PC-9 (cell line): ENCODE measurements around the gene CREBBP. TPM values are rescaled to one million over a fixed set of nuclear protein-coding genes. Genes with fewer than 3 reads are reported as not detected.

Experiments used
- BruUV-seq: library from RNA; stranded (reverse); fragments of 400-500 nt; replicated peaks from 2 replicates; lab custom pipeline; 2021; lab: Mats Ljungman, UMichigan
- CTCF ChIA-PET: fragments of 300-600 bp; sonication (Branson Sonifier 250); formaldehyde crosslinking; loops from one replicate; lab custom pipeline; 2022; ENCODE audit warnings: antibody characterized with exemption; lab: Charles Lee
- POLR2A ChIA-PET: fragments of 300-600 bp; sonication (Branson Sonifier 250); formaldehyde crosslinking; loops from one replicate; lab custom pipeline; 2022; ENCODE audit warnings: antibody characterized with exemption; ENCODE audit not compliant: unreplicated experiment; lab: Charles Lee
- DNase-seq, 2 experiments: peaks; one replicate each; pipeline versions ENCODE4 v3.0.0 to v3.0.0-alpha.2; 2015 to 2022; ENCODE audit warnings: mixed read lengths in 1 of 2
- H2AFZ ChIP-seq: fragments of 200-600 bp; sonication (generic); 2 replicates; pipeline ENCODE4 v1.8.1; 2017; ENCODE audit warnings: antibody characterized with exemption
- H3F3A ChIP-seq: fragments of 200-600 bp; sonication (generic); 2 replicates; pipeline ENCODE4 v1.8.1; 2017; ENCODE audit warnings: antibody characterized with exemption, mild to moderate bottlenecking, low read depth; ENCODE audit not compliant: insufficient read depth
- H3K27ac ChIP-seq: fragments of 200-600 bp; sonication (generic); 2 replicates; pipeline ENCODE4 v1.6.1; 2016; ENCODE audit warnings: mixed run types
- H3K27me3 ChIP-seq: fragments of 200-600 bp; sonication (generic); 2 replicates; pipeline ENCODE4 v1.6.1; 2016; ENCODE audit warnings: low read depth, mixed run types; ENCODE audit not compliant: insufficient read depth
- H3K36me3 ChIP-seq: fragments of 200-600 bp; sonication (generic); 2 replicates; pipeline ENCODE4 v1.6.1; 2016; ENCODE audit warnings: low read depth, mixed run types
- H3K4me1 ChIP-seq: fragments of 200-600 bp; sonication (generic); replicated peaks from 2 replicates; pipeline ENCODE4 v1.6.1; 2016; ENCODE audit warnings: mixed run types; ENCODE audit not compliant: insufficient read depth
- H3K4me2 ChIP-seq: fragments of 200-600 bp; sonication (generic); 2 replicates; pipeline ENCODE4 v1.6.1; 2017; ENCODE audit warnings: mixed run types
- H3K4me3 ChIP-seq: fragments of 200-600 bp; sonication (generic); 2 replicates; pipeline ENCODE4 v1.6.1; 2016; ENCODE audit warnings: mixed run types
- H3K79me2 ChIP-seq: fragments of 200-600 bp; sonication (generic); 2 replicates; pipeline ENCODE4 v1.6.1; 2017; ENCODE audit warnings: low read depth, mixed run types
- H3K9me2 ChIP-seq: fragments of 200-600 bp; sonication (generic); 2 replicates; pipeline ENCODE4 v1.8.1; 2017; ENCODE audit warnings: mild to moderate bottlenecking; ENCODE audit not compliant: insufficient read depth
- H3K9me3 ChIP-seq: fragments of 200-600 bp; sonication (generic); 2 replicates; pipeline ENCODE4 v1.8.1; 2016; ENCODE audit warnings: low read depth; ENCODE audit not compliant: insufficient read depth
- H4K20me1 ChIP-seq: fragments of 200-600 bp; sonication (generic); 2 replicates; pipeline ENCODE4 v1.8.1; 2017; ENCODE audit not compliant: insufficient read depth
- EZH2 ChIP-seq: fragments of 200-600 bp; sonication (generic); IDR thresholded peaks from 2 replicates; pipeline ENCODE4 v1.8.0; 2017; ENCODE audit warnings: antibody characterized with exemption, low read depth
- intact Hi-C: fragments of 100-400 bp; cut with micrococcal nuclease; formaldehyde crosslinking; loops from one replicate; pipeline ENCODE4 v1.10.0; 2022; ENCODE audit not compliant: unreplicated experiment
- total RNA-seq: library from RNA; stranded (reverse); gene quantifications from 2 replicates; pipeline ENCODE4 v1.2.3, GENCODE V29; 2021
- TF ChIP-seq, protein P1 (sequence below): fragments of 200-600 bp; sonication (generic); conservative IDR thresholded peaks from 2 replicates; pipeline ENCODE4 v1.6.1; 2017; ENCODE audit warnings: mixed run types, antibody characterized with exemption, mild to moderate bottlenecking, moderate library complexity

CREBBP gene
- total RNA-seq, 1 experiment from 2014 or later = 74.9 TPM

DNA sequence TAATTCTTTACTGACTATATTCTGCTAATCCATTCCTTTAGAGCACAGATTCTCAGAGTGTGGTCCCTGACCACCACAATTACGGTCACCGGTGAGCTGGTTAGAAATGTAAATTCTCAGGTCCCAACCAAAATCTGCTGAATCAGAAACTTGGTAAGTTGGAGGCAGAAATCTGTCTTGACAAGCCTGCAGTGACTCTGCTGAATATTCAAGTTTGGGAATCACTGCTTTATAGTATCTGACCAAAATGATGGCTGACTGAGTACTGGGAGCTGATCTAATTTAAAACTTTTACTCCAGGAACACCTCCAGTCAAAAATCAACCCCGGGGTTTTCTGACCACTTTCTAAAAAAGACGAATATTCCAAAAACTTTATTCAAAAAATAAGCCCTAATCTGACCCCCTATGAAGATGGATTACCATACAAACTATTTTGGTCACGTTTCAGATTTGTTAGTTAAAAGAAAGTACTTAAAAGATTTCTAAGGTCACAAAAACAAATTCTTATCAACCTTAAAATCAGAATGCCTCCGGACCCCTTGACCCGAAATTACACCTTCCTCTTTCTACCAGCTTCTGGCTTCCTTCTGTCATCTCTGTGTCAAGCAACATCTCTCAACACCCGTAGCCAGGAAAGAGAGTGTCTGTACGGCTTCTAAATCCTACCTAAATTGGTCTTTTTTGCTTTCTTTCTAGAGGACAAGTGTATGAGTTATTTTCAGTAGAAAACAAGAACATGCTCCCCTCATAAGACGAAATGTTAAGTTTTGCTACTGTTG, 38.6 kb downstream of the CREBBP start:
- H3K4me1 ChIP-seq = no peaks in the 10 kb centered on the region
- DNase-seq = no peak
- no peaks in the 10 kb centered on the region for H3F3A ChIP-seq
- POLR2A ChIA-PET = no interaction called here
- peaks cover 75% of the 10 kb centered on the region for H4K20me1 ChIP-seq
- H2AFZ ChIP-seq = no peak overlapping the region
- no TSS peak for BruUV-seq
- CTCF ChIA-PET = no interaction called here
- no peak overlapping the region for H3K4me3 ChIP-seq
- H3K27me3 ChIP-seq = no peaks in the 10 kb centered on the region
- TF ChIP-seq, protein P1, sequence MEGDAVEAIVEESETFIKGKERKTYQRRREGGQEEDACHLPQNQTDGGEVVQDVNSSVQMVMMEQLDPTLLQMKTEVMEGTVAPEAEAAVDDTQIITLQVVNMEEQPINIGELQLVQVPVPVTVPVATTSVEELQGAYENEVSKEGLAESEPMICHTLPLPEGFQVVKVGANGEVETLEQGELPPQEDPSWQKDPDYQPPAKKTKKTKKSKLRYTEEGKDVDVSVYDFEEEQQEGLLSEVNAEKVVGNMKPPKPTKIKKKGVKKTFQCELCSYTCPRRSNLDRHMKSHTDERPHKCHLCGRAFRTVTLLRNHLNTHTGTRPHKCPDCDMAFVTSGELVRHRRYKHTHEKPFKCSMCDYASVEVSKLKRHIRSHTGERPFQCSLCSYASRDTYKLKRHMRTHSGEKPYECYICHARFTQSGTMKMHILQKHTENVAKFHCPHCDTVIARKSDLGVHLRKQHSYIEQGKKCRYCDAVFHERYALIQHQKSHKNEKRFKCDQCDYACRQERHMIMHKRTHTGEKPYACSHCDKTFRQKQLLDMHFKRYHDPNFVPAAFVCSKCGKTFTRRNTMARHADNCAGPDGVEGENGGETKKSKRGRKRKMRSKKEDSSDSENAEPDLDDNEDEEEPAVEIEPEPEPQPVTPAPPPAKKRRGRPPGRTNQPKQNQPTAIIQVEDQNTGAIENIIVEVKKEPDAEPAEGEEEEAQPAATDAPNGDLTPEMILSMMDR = no peak
- no peak for TF ChIP-seq EZH2
- intact Hi-C loops = no loop called here
- no peak overlapping the region for H3K4me2 ChIP-seq
- H3K9me2 ChIP-seq = no peaks in the 10 kb centered on the region
- H3K27ac ChIP-seq = no peak overlapping the region
- no peaks in the 10 kb centered on the region for H3K9me3 ChIP-seq
- peaks cover 3% of the 10 kb centered on the region; the same call in 1 of the 2 replicates for H3K36me3 ChIP-seq
- peaks cover 82% of the 10 kb centered on the region for H3K79me2 ChIP-seq

DNA sequence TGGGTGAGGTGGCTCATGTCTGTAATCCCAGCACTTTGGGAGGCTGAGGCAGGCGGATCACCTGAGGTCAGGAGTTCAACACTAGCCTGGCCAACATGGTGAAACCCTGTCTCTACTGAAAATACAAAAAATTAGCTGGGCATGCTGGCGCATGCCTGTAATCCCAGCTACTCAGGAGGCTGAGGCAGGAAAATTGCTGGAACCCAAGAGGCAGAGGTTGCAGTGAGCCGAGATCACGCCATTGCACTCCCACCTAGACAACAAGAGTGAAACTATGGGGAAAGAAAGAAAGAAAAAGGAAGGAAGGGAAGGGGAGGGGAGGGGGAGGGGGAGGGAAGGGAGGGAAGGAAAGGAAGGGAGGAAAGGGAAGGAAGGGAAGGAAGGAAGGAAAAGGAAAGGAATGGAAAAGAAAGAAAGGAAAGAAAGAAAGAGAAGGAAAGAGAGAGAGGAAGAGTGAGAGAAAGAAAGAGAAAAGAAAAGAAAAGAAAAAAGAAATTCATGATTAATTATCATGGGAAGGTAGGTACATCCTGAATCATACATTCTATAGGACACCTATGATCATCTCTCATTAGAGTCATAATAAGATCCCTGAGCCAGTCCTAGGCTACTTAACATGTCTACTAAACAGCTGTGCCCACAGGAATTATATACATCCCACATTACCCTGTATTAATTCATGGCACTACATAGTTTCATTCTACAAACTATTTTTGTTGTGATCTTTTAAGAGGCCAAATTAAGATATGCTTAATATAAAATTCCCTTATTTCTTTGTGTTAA, 40.9 kb downstream of the CREBBP start:
- no peak for DNase-seq
- TF ChIP-seq, protein P1 = no peak
- no peak for TF ChIP-seq EZH2
- Histone ChIP-seq H4K20me1 (peaks cover 62% of the 10 kb centered on the region), H3K79me2 (peaks cover 81% of the 10 kb centered on the region), H3F3A (0 out of 2 replicates have a peak, but pooled peaks cover 6% of the 10 kb centered on the region), H3K27ac (no peak overlapping the region), H3K9me2 (no peaks in the 10 kb centered on the region), H3K9me3 (no peaks in the 10 kb centered on the region), H3K36me3 (0 out of 2 replicates have a peak, but pooled peaks cover 3% of the 10 kb centered on the region), H2AFZ (no peak overlapping the region), H3K4me2 (no peak overlapping the region), H3K4me1 (no peaks in the 10 kb centered on the region), H3K4me3 (no peak overlapping the region), H3K27me3 (no peaks in the 10 kb centered on the region)
- POLR2A ChIA-PET = no interaction called here
- intact Hi-C loops = no loop called here
- CTCF ChIA-PET = no interaction called here
- BruUV-seq = no TSS peak

DNA sequence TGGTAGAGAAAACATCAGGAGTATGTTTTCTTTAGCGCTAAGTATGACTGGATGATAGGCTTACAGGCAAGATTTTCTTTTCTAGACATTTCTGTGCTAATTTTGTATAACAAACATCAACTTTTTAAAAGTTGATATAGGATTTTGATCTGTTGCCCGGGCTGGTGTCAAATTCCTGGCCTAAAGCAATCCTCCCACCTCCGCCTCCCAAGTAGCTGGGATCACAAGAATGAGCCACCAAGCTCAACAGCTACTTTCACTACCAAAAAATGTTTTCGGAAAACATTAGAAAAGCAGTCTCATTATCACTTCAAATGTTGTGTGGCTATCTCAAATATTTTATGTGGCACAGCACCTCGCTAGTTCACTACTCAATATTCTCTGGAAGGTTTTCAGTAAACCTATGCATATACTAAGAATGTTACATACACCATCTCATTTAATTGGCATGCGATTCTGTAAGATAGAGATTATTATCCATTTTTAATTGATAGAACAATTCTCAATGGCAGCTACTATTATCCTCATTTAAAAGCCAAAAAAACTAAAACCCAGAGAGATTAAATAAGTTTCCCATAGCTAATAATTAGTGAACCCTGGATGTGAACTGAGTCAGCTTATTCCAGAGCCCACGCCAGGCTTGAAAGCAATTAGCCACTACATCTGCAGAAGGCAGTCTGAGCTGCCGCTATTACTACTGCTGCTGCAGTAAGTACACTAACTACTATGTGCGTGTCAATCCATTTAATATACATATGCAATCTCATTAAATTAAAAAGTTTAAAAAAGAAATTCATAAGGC, 41.7 kb downstream of the CREBBP start:
- ChIA-PET CTCF (interaction anchor here (0.6 kb wide), 1 partner anchor 129 kb away, joined by 3 read pairs; no protein-coding TSS in a partner anchor), POLR2A (no interaction called here)
- H3K79me2 ChIP-seq = peaks cover 82% of the 10 kb centered on the region
- H3K9me3 ChIP-seq = no peaks in the 10 kb centered on the region
- no peak for DNase-seq
- no peaks in the 10 kb centered on the region for H3K9me2 ChIP-seq
- intact Hi-C loops = no loop called here
- H3K27ac ChIP-seq = no peak overlapping the region
- H3K27me3 ChIP-seq = no peaks in the 10 kb centered on the region
- H3K4me3 ChIP-seq = no peak overlapping the region
- 0 out of 2 replicates have a peak, but pooled peaks cover 3% of the 10 kb centered on the region for H3K36me3 ChIP-seq
- H2AFZ ChIP-seq = no peak overlapping the region
- H4K20me1 ChIP-seq = peaks cover 61% of the 10 kb centered on the region
- TF ChIP-seq EZH2 = no peak
- TF ChIP-seq, protein P1 = no peak
- H3K4me1 ChIP-seq = no peaks in the 10 kb centered on the region
- H3K4me2 ChIP-seq = no peak overlapping the region
- BruUV-seq = no TSS peak
- H3F3A ChIP-seq = 0 out of 2 replicates have a peak, but pooled peaks cover 7% of the 10 kb centered on the region
